HG03108 (cell line): ENCODE measurements around the gene TGFB1I1.
"Not testable (repeated sequence)": the region's sequence is repeated elsewhere in the genome, so short reads cannot be mapped to it uniquely, and the experiment has no call there.

Experiments
- ATAC-seq: cut with Tn5 transposase; IDR thresholded peaks from one replicate; pipeline ENCODE4 v1.9.1; 2021; ENCODE audit warnings: moderate library complexity; ENCODE audit not compliant: unreplicated experiment

Gene TGFB1I1

DNA sequence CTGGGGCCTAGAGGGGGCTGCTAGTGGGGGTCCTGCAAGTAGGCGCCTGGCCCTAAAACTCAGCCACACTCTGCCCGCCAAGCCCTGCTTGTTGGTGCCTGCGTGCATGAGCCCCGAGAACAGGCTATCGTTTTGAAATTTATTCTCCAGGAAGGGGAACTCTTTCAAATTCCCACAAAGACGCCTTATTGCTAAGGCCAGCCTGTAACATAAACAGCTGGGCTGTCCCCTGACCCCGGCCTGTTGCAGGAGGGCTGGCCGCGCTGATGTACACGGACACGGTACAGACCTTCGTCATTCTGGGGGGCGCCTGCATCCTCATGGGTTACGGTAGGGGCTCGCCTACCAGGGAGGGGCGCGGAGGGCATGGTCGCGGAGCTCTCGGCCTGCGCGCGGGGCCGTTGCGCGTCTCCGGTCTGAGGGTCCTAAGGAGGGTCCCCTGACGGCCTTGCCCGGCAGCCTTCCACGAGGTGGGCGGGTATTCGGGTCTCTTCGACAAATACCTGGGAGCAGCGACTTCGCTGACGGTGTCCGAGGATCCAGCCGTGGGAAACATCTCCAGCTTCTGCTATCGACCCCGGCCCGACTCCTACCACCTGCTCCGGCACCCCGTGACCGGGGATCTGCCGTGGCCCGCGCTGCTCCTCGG lies 15.2 kb downstream of the TGFB1I1 start:
- ATAC-seq: no peak

DNA sequence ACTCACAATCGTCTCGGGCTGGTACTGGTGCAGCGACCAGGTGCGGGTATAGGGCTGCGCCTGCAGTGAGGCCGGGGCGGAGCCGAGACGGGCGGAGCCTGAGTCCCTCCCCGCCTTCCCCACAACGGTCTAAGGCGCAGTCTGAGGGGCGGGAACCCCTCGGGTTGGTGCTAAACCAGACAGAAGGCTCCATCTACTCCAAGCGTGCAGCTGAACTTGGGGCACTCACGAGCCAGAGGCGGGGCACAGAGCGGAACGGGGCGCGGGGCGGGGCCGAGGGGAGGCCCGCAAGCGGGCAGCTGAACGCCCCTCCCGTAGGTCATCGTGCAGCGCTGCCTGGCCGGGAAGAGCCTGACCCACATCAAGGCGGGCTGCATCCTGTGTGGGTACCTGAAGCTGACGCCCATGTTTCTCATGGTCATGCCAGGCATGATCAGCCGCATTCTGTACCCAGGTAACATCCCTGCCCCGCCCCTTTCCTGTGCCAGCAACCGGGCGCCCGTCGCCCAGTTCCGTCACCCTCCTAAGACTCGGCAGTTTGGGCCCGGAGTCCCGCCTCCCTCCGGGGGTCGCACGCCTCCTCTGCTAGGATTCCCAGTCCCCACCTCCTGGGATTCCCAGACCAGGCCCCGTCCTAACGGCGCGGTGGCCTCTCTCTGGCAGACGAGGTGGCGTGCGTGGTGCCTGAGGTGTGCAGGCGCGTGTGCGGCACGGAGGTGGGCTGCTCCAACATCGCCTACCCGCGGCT lies 15.9 kb downstream of the TGFB1I1 start:
- peak; percentile 83 for ATAC-seq

DNA sequence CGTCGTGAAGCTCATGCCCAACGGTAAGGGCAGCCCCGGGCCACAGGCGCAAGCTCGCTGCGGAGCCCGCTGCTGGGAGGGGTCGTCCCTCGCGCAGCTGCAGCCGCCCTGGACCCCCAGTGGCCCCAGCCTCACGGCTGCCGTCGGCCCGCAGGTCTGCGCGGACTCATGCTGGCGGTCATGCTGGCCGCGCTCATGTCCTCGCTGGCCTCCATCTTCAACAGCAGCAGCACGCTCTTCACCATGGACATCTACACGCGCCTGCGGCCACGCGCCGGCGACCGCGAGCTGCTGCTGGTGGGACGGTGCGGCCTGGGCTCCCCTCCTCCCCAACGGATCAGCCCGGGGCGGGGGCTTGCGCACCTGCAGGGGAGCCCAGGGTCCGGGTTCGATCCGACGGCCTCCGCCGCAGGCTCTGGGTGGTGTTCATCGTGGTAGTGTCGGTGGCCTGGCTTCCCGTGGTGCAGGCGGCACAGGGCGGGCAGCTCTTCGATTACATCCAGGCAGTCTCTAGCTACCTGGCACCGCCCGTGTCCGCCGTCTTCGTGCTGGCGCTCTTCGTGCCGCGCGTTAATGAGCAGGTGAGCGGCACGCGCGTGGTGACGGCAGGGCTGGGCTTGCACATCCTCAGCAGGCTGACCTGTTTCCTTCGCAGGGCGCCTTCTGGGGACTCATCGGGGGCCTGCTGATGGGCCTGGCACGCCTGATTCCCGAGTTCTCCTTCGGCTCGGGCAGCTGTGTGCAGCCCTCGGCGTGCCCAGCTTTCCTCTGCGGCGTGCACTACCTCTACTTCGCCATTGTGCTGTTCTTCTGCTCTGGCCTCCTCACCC lies 16.7 kb downstream of the TGFB1I1 start:
- ATAC-seq: no peak

DNA sequence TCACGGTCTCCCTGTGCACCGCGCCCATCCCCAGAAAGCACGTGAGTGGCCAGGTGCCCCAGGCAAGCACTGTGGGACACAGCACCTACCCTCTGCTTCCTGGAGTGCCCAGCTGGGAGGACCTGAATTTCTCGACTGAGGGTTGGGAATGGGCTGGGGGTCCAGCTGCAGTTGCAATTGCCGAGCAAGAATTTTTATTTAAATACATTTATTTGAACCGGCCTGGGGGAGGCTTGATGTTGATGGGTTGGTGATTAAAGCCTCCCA lies 17.3 kb downstream of the TGFB1I1 start:
- no peak for ATAC-seq

DNA sequence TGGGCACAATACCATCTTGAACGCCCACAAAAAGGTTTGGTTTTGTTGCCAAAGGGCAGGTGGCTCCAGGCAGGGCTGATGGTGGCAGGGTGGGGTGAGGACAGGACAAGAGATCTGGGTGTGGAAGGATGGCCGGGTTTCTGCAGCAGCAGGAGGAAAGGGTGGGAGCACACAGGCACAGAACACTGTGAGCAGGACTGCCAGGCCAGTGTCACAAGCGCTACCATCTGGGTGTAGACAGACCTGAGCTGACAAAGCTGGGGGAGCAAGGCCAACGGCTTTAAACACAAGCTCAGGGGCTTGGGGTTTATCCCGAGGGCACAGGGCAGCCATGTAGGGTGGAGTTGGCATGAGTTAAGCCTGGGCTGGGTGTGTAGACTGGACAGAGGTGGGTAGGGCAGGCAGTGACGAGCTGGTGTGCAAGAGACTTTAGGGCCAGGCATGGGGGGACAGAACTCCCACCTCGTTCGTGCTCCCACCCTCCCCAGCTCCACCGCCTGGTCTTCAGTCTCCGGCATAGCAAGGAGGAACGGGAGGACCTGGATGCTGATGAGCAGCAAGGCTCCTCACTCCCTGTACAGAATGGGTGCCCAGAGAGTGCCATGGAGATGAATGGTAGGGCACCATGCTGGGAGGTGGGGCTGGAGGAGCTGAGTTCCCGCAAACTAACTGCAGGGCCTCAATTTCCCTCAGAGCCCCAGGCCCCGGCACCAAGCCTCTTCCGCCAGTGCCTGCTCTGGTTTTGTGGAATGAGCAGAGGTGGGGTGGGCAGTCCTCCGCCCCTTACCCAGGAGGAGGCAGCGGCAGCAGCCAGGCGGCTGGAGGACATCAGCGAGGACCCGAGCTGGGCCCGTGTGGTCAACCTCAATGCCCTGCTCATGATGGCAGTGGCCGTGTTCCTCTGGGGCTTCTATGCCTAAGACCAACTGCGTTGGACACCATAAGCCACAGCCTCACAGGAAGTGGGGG lies 17.9 kb downstream of the TGFB1I1 start:
- ATAC-seq: no peak

DNA sequence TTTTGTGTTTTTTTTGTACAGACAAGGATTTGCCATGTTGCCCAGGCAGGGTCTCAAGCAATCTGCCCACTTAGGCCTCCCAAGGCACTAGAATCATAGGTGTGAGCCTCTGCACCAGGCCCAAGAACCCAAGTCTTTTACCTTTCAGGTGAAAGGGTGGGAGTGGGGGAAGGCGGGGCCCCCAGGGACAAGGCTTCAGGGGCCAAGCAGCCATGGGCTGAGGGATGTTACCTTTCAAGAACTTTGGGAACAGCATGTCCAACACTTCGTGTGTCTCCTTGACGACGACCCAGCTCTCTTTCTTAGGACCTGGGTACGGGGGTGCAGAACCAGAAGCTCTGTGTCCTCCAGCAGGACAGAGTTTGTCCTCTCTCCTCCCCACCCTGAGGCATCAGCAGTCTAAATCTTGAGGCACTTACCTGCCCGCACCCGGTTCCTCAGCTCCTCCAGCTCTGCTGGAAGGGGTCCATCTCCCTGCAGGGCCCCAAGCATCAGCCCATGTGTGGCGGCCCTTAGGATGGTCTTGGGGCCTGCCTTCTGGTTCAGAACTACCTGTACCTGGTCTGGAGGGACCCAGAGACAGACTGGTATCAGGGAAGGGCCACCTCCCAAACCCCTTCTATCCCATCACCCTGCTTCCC lies 19.9 kb downstream of the TGFB1I1 start:
- ATAC-seq: no peak

DNA sequence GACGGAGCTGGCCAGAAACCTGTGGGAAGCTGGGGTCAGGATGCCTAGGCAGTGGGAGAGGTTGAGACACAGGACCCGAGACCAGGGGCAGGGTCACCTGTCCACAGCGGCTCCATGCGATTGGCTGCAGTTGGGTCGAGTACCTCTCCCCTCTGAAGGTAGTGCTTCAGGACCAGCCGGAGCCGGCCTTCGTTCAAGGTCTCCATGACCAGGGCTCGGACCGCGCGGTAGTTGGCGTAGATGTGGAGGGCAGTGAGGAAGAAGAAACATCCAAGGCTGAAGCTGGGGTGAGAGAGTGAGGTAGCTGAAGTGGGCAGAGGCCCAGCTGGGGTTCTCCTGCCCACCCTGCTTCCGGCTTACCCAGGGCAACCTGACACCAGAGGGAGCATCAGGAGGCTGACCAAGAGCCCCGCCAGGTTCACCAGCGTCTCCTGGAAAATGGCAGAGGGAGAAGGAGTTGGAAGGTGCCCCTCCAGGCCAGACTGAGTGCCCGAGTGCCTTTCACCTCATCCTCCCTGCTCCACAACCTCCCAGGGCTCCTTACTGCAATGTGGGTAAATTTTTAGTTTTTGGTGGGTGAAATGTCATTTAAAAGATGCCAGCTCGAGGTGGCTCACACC lies 21.7 kb downstream of the TGFB1I1 start:
- ATAC-seq: no peak

DNA sequence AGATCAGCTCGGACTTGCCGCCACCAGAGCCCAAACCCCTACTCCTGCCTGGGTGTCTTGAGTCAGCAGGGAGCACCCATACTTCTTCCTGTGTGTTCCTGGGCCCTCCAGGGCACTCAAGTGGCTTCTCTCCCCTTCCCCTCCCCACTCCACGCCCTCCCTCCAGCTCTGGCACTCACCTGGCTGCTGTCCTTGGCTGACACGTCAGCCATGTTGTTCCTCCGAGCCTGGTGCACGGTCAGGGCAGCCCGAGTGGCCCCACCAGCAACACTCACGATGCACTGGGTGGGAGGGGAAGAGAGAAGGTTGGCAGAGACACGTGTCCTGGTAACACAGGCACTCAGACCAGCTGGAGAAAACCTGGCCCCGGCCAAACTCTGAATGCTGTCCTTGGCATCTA lies 24.7 kb downstream of the TGFB1I1 start:
- ATAC-seq: no peak

DNA sequence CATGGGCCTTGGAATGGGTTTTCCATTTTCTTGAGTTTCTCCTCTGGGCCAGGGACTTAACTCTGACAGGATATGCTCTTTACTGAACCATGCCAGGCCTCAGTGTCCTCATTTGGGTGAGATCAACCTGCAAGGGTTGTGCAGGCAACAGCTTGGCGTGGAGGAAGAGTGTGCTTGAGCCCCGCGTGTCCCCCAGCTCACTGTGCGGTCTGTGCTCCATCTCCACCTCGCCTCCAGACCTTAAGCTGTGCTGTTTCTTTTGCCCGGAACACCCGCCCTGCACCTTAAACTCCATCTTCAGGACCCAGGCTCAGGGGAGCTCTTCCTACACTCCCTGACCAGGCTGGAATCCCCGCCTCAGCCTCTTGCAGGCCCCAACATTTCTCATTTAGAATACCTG lies 26.5 kb downstream of the TGFB1I1 start:
- ATAC-seq: no peak

DNA sequence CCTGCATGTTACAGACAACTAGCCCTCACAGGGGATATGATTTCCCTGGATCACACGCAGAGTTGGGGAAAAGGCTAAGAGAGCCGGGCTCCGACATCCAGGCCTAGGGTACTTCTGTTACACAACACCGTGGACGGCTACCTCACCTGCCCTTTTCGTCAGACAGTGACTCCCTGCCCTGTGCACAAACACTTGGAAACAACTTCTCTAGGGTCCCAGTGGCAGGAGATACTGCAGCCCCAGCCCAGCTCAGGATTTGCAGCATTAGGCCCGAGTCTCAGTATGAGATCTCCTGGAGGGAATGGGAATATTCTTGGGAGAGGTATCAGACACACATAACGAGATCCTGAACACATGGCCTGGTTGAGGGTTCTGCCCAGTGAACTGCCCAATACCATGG lies 28.0 kb downstream of the TGFB1I1 start:
- ATAC-seq: no peak

DNA sequence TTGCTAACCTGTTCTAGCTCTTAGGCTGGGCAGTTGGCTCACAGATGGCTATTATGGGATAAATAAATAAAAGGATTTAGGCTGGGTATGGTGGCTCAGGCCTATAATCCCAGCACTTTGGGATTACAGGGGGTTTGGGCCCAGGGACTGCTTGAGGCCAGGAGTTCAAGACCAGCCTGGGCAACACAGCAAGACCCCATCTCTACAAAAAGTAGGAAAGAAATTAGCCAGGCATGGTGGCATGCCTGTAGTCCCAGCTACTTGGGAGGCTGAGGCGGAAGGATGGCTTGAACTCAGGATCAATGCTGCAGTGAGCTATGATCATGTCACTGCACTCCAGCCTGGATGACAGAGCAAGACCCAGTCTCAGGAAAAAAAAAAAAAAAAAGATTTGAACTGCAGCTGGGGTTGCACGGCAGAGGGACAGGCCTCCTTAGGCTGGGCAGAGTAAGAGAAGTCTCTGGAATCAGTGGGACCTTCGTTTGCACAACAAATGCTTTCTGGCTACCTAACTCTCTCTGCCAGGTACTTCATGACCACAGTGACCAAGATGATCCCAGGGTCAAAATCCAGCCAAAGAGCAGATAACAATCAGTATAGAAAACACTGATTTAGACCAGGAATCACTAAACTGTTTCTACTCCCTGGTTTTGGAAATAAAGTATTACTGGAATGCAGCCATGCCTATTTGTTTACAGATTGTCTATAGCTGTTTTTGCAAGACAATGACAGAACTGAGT lies 29.4 kb downstream of the TGFB1I1 start:
- ATAC-seq: no peak

DNA sequence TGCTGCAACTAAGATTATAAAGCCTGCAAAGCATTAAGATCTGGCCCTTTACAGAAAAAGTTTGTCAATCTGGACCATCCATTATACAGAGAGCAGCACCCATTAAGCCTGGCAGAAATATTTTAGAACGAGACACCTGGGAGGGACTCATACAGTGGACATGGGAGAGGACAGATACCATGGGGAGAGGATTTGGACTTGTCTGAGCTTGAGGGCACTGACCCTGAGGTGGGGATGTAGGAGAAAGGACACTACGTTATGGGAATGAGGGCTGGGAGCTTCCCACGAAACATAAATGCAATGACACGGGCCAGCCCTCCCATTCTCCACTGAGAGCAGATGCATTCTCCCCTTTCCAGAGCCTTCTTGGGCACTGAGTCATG lies 30.0 kb downstream of the TGFB1I1 start:
- no peak for ATAC-seq

DNA sequence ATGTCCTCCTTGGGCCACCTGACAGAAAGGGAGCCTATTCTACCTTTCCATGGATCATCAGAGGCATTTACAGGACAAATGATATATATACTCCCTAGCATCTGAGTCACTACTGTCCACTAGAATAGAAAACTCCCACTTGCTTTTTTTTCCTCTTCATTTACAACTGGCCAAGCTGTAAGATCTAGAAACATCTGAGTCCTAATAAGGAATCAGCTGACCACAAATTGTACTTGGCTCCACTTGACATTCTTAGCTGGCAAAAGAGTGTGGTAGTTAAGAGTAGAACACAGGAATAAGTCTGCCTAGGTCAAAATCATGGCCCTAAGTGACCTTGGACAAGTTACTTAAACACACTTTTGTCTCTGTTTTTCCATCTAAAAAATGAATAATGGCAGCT lies 31.0 kb downstream of the TGFB1I1 start:
- no peak for ATAC-seq

DNA sequence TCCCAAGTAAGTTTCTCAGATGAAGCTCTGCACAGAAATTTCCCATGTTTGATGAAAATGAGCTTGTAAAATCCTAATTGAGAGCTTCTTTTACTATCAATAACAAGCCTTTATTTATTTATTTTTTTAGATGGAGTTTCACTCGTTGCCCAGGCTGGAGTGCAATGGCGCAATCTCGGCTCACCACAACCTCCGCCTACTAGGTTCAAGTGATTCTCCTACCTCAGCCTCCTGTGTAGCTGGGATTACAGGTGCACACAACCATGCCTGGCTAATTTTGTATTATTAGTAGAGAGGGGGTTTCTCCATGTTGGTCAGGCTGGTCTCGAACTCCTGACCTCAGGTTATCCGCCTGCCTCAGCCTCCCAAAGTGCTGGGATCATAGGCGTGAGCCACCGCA lies 31.6 kb downstream of the TGFB1I1 start:
- ATAC-seq: not testable (repeated sequence)

DNA sequence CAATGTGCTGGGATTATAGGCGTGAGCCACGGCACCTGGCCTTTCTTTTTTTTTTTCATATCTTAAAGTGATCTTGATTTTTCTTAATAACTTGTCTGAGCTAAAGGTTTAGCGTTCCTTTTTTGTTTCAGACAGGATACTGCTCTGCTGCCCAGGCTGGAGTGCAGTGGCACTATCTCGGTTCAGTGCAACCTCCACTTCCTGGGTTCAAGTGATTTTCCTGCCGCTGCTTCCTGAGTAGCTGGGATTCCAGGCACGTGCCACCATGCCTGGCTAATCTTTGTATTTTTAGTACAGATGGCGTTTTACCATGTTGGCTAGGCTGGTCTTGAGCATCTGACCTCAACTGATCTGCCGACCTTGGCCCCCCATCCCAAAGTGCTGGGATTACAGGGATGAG lies 32.2 kb downstream of the TGFB1I1 start:
- no peak for ATAC-seq

DNA sequence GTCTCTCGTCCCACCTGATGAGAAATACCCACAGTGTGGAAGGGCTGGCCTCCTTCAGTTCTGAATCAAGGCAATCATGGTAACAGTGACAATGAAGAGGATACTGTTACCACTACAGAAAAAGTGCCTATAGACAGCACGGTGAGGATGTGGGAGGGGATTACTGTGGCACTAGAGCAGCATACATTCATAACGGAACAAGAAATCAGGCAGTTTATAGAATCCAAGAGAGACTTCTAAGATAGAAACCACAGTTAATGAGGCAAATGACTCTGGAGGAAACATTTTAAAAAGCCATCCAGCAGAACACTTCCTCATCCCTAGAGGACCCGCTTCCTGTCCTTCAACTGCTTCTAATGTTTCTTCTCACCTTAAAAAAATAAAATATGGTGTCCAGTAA lies 33.5 kb downstream of the TGFB1I1 start:
- no peak for ATAC-seq

DNA sequence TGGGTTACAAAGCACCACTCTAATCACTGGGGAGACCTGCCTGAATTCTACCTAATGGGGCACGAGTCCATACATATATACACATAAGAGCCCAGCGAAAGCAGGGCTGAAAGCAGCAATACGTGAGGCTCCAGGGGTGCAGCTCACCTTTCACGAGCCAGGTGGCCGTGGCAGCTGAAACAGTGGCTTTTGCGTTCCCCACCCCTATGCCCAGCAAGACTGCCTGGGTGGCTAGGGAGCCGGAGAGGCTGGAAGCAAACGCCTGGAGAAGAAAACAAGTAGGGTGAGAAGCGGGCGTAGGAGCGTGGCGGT lies 35.6 kb downstream of the TGFB1I1 start:
- ATAC-seq: peak; percentile 3

DNA sequence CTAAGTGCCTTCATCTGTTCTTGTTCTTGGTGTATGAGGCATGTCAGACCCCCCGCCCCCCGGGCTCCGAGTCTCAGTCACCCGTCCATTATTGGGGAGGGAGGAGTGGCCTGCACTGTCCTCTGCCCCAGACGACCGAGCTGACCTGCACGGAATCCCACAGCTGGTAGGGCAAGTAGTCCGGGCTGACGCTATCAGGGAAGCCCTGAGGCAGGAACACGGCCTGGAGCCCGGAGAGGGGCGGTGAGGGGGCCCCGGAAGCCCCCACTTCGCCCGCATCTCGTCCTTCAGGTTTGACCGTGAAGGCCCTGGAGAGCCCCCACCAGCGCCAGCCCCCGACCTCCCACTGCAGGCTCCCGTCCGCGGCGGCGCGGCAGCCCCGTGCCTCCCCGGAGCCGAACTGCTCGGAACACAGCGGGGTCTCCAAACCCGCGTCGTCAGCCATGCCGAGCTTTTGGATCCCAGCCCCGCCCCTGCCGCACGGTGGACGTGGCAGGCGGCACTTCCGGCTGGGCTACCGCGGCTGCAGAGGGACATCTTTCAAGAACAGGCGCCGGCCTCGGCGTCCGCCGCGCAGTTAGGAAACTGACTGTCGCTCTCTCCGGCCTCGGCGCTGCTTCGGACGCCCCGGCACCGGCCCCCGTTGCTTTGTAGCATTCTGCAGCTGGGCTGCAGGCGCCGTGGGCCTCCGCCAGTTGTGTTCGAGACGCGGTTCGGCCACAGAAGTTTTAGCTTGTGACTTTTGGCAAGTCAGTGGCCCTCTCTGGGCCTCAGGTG lies 36.2 kb downstream of the TGFB1I1 start, which contains the start of gene RUSF1:
Gene RUSF1 (minus strand): TSS at position 463 of the 777 bp plus-strand sequence. CDS start 18 bp downstream, at position 445.
- ATAC-seq: peak; percentile 92
